A549 treated with DMSO at 1 μM for 4 hours (cell line): Measurements from ENCODE around the gene CPED1. TPM values are rescaled to one million over a fixed set of nuclear protein-coding genes. Genes with fewer than 3 reads are reported as not detected.

Source experiments
- total RNA-seq: library from RNA; stranded (reverse); fragments of 200-300 nt; extraction: Qiagen RNA extraction; gene quantifications from 5 replicates; pipeline ENCODE4 v1.2.3, GENCODE V29; 2022; ENCODE audit warnings: low read depth

The CPED1 gene
- 0.02 to 0.07 TPM in 2 of 5 replicates, not detected in the others for total RNA-seq

GRCh38 chr7:120988591-120989256, at the start of gene CPED1:
Gene CPED1 (plus strand): TSS chr7:120988711. CDS start chr7:120989622, 911 bp downstream.

DNA sequence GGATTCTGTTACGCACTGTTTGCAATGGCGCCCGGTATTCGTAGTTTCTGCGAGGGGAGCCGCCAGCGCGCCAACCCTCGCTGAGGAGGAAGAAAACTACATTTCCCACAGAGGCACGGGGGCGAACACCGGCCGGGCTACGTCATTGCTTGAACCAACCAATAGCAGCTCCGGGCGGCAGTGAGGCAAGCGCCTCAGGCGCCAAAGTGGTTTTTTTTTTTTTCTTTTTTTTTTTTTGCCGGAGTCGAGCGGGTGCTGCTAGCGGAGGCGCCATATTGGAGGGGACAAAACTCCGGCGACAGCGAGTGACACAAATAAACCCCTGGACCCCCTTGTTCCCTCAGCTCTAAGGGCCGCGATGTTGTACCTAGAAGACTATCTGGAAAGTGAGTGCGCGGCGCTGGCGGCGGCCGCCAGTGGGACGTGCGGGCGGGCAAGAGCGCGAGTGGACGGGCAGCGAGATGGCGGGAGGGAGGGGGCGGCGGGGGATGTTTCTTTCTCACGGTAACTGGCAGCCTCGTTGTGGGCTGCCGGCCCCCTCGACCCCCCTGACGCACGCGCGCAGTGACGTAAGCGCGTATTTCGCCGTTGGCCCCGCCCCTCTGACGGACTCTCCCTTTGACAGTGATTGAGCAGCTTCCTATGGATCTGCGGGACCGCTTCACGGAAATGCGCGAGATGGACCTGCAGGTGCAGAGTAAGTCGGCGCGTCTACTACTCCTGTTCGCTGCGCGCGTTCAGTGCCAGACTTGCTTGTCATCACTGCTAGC, 37.8 kb upstream of the CPED1 start, which contains the start of gene ING3:
TSS of gene ING3 (plus strand) at position 239 of the 770 bp plus-strand sequence. CDS start at position 359, 120 bp downstream.

GRCh38 chr7:121328508-121329190, 340.1 kb downstream of the CPED1 start, which contains the start of gene WNT16:
Gene WNT16 (plus strand): TSS chr7:121329000. CDS start chr7:121329293, 293 bp downstream.

Other genes starting within 250 kb of the CPED1 start
- 0.49 to 0.82 TPM (median 0.67 TPM) in 5 replicates for gene TSPAN12, start 130.6 kb upstream of the CPED1 start, total RNA-seq
- 5.1 to 7.0 TPM (median 6.0 TPM) in 5 replicates for gene ING3, start 37.9 kb upstream of the CPED1 start, total RNA-seq